Suprapubic skin (tissue), 4 donors: ENCODE results near the gene CCM2. TPM values are rescaled to one million over a fixed set of nuclear protein-coding genes. Genes with fewer than 3 reads are reported as not detected.

Experiments used
- DNase-seq, 2 donors: peaks; one replicate each; pipeline ENCODE4 v3.0.0-alpha.2; 2019; ENCODE audit warnings: low spot score in 2 of 2
- H3K27ac ChIP-seq: fragments of 200-600 bp; sonication (generic); one replicate; pipeline ENCODE4 v1.5.1; 2019
- H3K27me3 ChIP-seq: fragments of 200-600 bp; sonication (generic); one replicate; pipeline ENCODE4 v1.5.1; 2019
- H3K36me3 ChIP-seq: fragments of 200-600 bp; sonication (generic); one replicate; pipeline ENCODE4 v1.5.1; 2019
- H3K4me1 ChIP-seq: fragments of 200-600 bp; sonication (generic); one replicate; pipeline ENCODE4 v1.5.1; 2019
- H3K4me3 ChIP-seq: fragments of 200-600 bp; sonication (generic); one replicate; pipeline ENCODE4 v1.5.1; 2019; ENCODE audit warnings: mild to moderate bottlenecking
- H3K9me3 ChIP-seq: fragments of 200-600 bp; sonication (generic); one replicate; pipeline ENCODE4 v1.5.1; 2019
- EP300 ChIP-seq: sonication (generic); formaldehyde crosslinking; IDR thresholded peaks from one replicate; pipeline ENCODE4 v1.6.1; 2017; ENCODE audit warnings: antibody characterized with exemption
- POLR2A ChIP-seq, 2 donors: fragments of 450-650 bp; IDR thresholded peaks; one replicate each; pipeline ENCODE4 v1.6.1; 2017; ENCODE audit warnings: antibody characterized with exemption in 2 of 2, mild to moderate bottlenecking in 2 of 2, moderate library complexity in 2 of 2
- POLR2AphosphoS5 ChIP-seq, 3 donors: sonication (generic); formaldehyde crosslinking; IDR thresholded peaks; one replicate each; pipeline ENCODE4 v1.6.1; 2017; ENCODE audit warnings: antibody characterized with exemption in 3 of 3
- WGBS: methylation state at CpG from one replicate; pipeline ENCODE4 v1.1.5; 2018; 5-methylcytosine and 5-hydroxymethylcytosine counted together
- total RNA-seq, 4 donors: library from RNA; depleted of rRNA; stranded (reverse); fragments of >200 nt; gene quantifications; one replicate each; pipeline ENCODE4 v1.1.0, GENCODE V29; 2016
- TF ChIP-seq, protein P1 (sequence below), 2 donors: fragments of 200-600 bp in 1 of 2; fragments of 450-650 bp in 1 of 2; sonication (generic) in 1 of 2; IDR thresholded peaks; one replicate each; pipeline ENCODE4 v1.5.1; 2016 to 2019; ENCODE audit warnings: antibody characterized with exemption in 2 of 2, mild to moderate bottlenecking in 1 of 2, moderate library complexity in 1 of 2

Gene CCM2
- total RNA-seq, 4 donors from 2014 or later: 34.3 to 42.3 (median 35.9) TPM

DNA sequence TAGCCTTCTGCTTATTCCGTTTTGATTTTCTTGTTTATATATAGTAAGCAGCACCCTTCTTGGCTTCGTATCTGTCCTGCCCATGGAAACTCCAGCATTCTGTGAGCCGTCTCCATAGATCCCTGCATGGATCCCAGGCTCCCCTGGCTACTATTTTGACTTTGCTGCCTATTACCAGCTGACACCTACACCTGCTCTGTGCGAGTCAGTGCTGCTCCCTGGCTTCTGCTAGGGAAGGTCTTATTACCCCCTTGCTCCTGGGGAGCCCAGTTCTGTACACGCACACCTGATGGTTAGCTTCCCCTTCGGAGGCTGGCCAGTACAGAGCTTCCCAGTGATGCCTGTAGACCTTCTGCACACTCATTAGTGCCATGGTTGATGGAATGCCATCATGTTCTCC is 53.4 kb downstream of the CCM2 start:
- Histone ChIP-seq H3K27me3 (no peaks in the 10 kb centered on the region), H3K36me3 (peaks cover 16% of the 10 kb centered on the region), H3K9me3 (no peaks in the 10 kb centered on the region), H3K4me1 (no peaks in the 10 kb centered on the region), H3K27ac (no peak overlapping the region), H3K4me3 (no peak overlapping the region)
- TF ChIP-seq, protein P1, sequence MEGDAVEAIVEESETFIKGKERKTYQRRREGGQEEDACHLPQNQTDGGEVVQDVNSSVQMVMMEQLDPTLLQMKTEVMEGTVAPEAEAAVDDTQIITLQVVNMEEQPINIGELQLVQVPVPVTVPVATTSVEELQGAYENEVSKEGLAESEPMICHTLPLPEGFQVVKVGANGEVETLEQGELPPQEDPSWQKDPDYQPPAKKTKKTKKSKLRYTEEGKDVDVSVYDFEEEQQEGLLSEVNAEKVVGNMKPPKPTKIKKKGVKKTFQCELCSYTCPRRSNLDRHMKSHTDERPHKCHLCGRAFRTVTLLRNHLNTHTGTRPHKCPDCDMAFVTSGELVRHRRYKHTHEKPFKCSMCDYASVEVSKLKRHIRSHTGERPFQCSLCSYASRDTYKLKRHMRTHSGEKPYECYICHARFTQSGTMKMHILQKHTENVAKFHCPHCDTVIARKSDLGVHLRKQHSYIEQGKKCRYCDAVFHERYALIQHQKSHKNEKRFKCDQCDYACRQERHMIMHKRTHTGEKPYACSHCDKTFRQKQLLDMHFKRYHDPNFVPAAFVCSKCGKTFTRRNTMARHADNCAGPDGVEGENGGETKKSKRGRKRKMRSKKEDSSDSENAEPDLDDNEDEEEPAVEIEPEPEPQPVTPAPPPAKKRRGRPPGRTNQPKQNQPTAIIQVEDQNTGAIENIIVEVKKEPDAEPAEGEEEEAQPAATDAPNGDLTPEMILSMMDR (IDR thresholded peaks at IDR 0.05): no peak
- TF ChIP-seq POLR2A (IDR thresholded peaks at IDR 0.05): no peak
- TF ChIP-seq POLR2AphosphoS5 (IDR thresholded peaks at IDR 0.05): no peak
- TF ChIP-seq EP300: no peak
- WGBS: 91% methylated on average over 6 of the region's 6 CpGs
- DNase-seq: peak in 1 of 2 donors; percentile 18

DNA sequence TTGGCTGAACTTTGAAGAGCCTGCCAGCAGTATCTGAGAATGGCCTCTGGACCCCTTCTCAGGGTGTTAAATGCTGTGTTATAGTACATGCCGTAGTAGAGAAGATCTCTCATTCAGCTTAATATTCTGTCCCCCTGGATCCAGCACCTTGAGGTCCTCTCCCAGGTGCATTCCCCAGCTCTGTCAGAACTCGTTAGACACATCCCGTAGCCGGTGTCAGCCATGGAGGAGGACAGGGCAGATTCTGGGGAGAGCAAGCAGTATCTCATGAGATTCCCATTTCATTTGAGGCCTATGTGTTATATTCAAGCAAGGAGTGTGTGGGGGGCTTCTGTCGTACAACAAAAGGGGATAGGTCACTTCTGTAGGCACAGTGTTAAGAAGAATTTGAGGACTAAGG is 53.9 kb downstream of the CCM2 start:
- 93% methylated on average over 5 of the region's 5 CpGs for WGBS
- DNase-seq: peak in 1 of 2 donors; percentile 57

DNA sequence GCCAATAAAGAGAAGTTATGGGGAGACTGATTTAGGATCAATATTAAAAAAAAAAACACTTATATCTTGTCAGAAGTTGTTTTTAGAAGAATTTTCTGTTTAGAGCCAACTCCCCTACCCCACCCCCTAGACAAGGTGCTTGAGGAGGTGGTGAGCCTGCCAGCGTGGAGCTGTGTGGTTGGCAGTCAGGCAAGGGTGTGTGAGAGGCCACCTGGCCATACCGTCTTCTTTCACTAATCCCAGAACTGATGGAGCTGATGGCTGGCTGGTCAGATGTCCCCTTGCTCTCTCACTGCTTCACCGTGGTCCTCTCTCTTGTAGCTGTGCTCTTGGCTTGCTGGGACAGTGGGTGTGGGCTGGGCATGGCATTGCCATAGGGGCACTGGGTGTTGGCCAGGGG is 54.4 kb downstream of the CCM2 start:
- 67% methylated on average over 3 of the region's 3 CpGs for WGBS
- Histone ChIP-seq H3K9me3 (no peaks in the 10 kb centered on the region), H3K27ac (no peak overlapping the region), H3K4me3 (no peak overlapping the region), H3K36me3 (peaks cover 10% of the 10 kb centered on the region), H3K4me1 (no peaks in the 10 kb centered on the region), H3K27me3 (no peaks in the 10 kb centered on the region)
- DNase-seq: peak in 1 of 2 donors; percentile 48
- no peak for TF ChIP-seq POLR2A (IDR thresholded peaks at IDR 0.05)
- TF ChIP-seq POLR2AphosphoS5 (IDR thresholded peaks at IDR 0.05): no peak
- TF ChIP-seq EP300: no peak
- TF ChIP-seq, protein P1 (IDR thresholded peaks at IDR 0.05): no peak

More for the DNA sequence above, 53.9 kb downstream of the CCM2 start:
- H3K27me3 ChIP-seq: no peaks in the 10 kb centered on the region
- no peak overlapping the region for H3K27ac ChIP-seq
- H3K4me3 ChIP-seq: no peak overlapping the region
- H3K4me1 ChIP-seq: no peaks in the 10 kb centered on the region
- peaks cover 11% of the 10 kb centered on the region for H3K36me3 ChIP-seq
- no peaks in the 10 kb centered on the region for H3K9me3 ChIP-seq
- TF ChIP-seq POLR2AphosphoS5 (IDR thresholded peaks at IDR 0.05) (no peak), POLR2A (IDR thresholded peaks at IDR 0.05) (no peak), EP300 (no peak)
- TF ChIP-seq, protein P1 (IDR thresholded peaks at IDR 0.05): no peak

DNA sequence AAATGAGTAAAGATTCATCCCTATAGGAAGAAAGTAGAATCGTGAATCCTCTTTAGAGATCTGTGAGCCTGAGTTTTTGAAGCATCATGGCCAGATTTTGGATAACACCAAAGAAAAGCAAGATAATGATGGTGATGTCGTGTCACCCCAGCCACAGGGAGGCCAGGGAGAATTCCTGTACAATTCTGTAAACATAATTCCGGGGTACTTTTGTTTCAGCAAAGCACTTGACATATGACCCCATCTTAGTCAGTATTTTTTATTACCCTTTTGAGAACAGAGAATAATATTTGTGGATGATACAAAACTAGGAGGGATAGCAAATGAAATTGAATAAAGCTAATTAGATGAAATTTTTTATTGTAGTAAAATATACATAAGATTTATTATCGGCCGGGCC is 55.0 kb downstream of the CCM2 start:
- DNase-seq: peak in 1 of 2 donors; percentile 16
- Histone ChIP-seq H3K27ac (no peak overlapping the region), H3K27me3 (no peaks in the 10 kb centered on the region), H3K4me3 (no peak overlapping the region), H3K4me1 (no peaks in the 10 kb centered on the region), H3K9me3 (no peaks in the 10 kb centered on the region), H3K36me3 (peaks cover 10% of the 10 kb centered on the region)
- TF ChIP-seq, protein P1 (IDR thresholded peaks at IDR 0.05): no peak
- TF ChIP-seq POLR2AphosphoS5 (IDR thresholded peaks at IDR 0.05) (no peak), POLR2A (IDR thresholded peaks at IDR 0.05) (no peak), EP300 (no peak)
- WGBS: 92% methylated on average over 5 of the region's 5 CpGs

DNA sequence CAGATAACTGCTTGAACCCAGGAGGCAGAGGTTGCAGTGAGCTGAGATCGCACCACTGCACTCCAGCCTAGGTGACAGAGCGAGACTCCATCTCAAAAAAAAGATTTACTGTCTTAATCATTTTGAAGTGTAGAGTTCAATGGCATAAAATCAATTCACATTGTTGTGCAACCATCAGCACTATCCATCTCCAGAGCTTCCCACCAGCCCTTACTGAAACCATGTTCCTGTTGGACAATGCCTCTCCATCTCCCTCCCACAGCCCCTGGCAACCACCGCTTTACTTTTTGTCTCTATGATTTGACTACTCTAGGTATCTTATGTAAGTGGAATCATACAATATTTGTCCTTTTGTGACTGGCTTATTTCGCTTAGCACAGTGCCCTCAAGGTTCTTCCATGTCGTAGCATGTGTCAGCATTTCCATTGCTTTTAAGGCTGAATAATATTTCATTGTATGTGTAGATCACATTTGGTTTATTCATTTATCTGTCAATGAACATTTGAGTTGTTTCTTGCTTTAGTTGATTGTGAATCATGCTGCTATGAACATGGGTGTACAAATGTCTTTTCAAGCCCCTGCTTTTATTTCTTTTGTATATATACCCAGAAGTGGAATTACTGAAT is 55.7 kb downstream of the CCM2 start:
- Histone ChIP-seq H3K27ac (no peak overlapping the region), H3K9me3 (no peaks in the 10 kb centered on the region), H3K4me1 (no peaks in the 10 kb centered on the region), H3K4me3 (no peak overlapping the region), H3K36me3 (peaks cover 5% of the 10 kb centered on the region), H3K27me3 (no peaks in the 10 kb centered on the region)
- no peak for TF ChIP-seq POLR2AphosphoS5 (IDR thresholded peaks at IDR 0.05)
- TF ChIP-seq EP300: no peak
- TF ChIP-seq POLR2A (IDR thresholded peaks at IDR 0.05): no peak
- TF ChIP-seq, protein P1 (IDR thresholded peaks at IDR 0.05): no peak
- 92% methylated on average over 5 of the region's 5 CpGs for WGBS
- peak in 1 of 2 donors; percentile 13 for DNase-seq
